NT2/D1 (cell line): ENCODE data around the gene TAPT1.

ENCODE experiments used
- YY1 ChIP-seq: IDR thresholded peaks from 2 replicates; pipeline ENCODE4 v1.6.1; 2011; ENCODE audit not compliant: insufficient read length, insufficient read depth
- ZNF274 ChIP-seq: IDR thresholded peaks from 2 replicates; pipeline ENCODE4 v1.6.1; 2011; ENCODE audit warnings: mild to moderate bottlenecking, low read depth, low read length

DNA sequence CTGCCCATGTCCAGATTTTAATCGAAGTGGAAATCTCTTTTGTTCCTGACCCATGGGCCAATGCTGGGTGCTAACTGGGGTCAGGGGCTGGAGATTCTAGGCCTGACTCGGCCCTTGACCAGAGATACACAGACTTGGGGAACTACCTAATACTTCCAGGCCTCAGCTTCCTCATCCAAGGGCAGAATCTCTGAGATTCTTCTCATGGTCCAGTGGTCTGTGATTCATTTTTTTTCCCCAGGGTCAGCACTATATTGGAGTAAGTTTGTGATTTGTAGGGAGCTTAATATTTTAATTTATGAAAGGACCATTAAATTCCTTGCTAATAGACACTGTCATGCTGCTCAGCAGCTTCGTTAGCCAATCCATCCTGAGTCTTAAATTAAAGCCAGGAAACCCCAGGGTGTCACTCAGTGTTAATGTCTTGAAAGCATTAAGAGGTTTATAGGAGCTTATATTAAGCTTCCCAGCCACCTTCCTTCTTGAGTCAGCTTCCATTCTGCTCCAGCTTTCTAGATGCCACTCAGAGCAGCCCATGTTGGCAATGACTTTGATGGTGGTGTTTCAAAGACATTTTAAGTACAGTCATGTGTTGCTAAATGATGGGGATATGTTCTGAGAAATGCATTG lies 115.5 kb downstream of the TAPT1 start:
- TF ChIP-seq ZNF274 (no peak), YY1 (no peak)
